Stromal cell of bone marrow (primary cell): ENCODE data around the gene RPS28.
"Not testable (repeated sequence)": the region's sequence is repeated elsewhere in the genome, so short reads cannot be mapped to it uniquely, and the experiment has no call there.

ENCODE experiments used
- DNase-seq: peaks from one replicate; pipeline ENCODE4 v3.0.0-alpha.2; 2012; ENCODE audit warnings: low read depth

RPS28 gene

GRCh38 chr19:8320564-8321066 lies 681 bp upstream of the RPS28 start:
- no peak for DNase-seq

GRCh38 chr19:8321986-8322637 lies 816 bp downstream of the RPS28 start:
- no peak for DNase-seq

- DNase-seq = no peak
These were observed 1.3 kb downstream of the RPS28 start for GRCh38 chr19:8322638-8322997.

- DNase-seq = no peak
These were observed 2.5 kb downstream of the RPS28 start for GRCh38 chr19:8323781-8324185.

- DNase-seq = no peak
These were observed 3.1 kb downstream of the RPS28 start for GRCh38 chr19:8324186-8325050.

- no peak for DNase-seq
These were observed 4.2 kb downstream of the RPS28 start for GRCh38 chr19:8325454-8325853.

- no peak for DNase-seq
These were observed 8.7 kb downstream of the RPS28 start for GRCh38 chr19:8329996-8330395.

- DNase-seq = no peak
These were observed 10.1 kb downstream of the RPS28 start for GRCh38 chr19:8331263-8331845.

GRCh38 chr19:8332976-8333766 lies 11.9 kb downstream of the RPS28 start:
- DNase-seq = no peak

- DNase-seq = no peak
These were observed 12.6 kb downstream of the RPS28 start for GRCh38 chr19:8333767-8334457.

- DNase-seq = no peak
These were observed 13.4 kb downstream of the RPS28 start for GRCh38 chr19:8334458-8335342.

- no peak for DNase-seq
These were observed 14.2 kb downstream of the RPS28 start for GRCh38 chr19:8335343-8336071.

GRCh38 chr19:8336072-8336569 lies 14.8 kb downstream of the RPS28 start:
- no peak for DNase-seq

GRCh38 chr19:8336660-8337059 lies 15.4 kb downstream of the RPS28 start:
- no peak for DNase-seq

- no peak for DNase-seq
These were observed 16.4 kb downstream of the RPS28 start for GRCh38 chr19:8337728-8338127.

- DNase-seq = no peak
These were observed 17.5 kb downstream of the RPS28 start for GRCh38 chr19:8338835-8339234.

GRCh38 chr19:8340341-8341096 lies 19.2 kb downstream of the RPS28 start:
- DNase-seq = no peak

- DNase-seq = not testable (repeated sequence)
These were observed 20.2 kb downstream of the RPS28 start for GRCh38 chr19:8341504-8341903.

- no peak for DNase-seq
These were observed 21.0 kb downstream of the RPS28 start for GRCh38 chr19:8342316-8342683.
